Omental fat pad (tissue), 4 donors: ENCODE results near the gene ANKRD65. TPM values are rescaled to one million over a fixed set of nuclear protein-coding genes. Genes with fewer than 3 reads are reported as not detected.
"Not testable (repeated sequence)": the region's sequence is repeated elsewhere in the genome, so short reads cannot be mapped to it uniquely, and the experiment has no call there.

Experiments
- ATAC-seq: fragments of 150-250 bp; one replicate; pipeline ENCODE4 v1.9.1; 2016; ENCODE audit warnings: mild to moderate bottlenecking, moderate library complexity; ENCODE audit not compliant: low FRiP score
- DNase-seq: peaks from one replicate; pipeline ENCODE4 v3.0.0-alpha.2; 2019; ENCODE audit warnings: low spot score
- total RNA-seq, 4 donors: library from RNA; depleted of rRNA; stranded (reverse); fragments of >200 nt; gene quantifications; one replicate each; pipeline ENCODE4 v1.1.0, GENCODE V29; 2016
- TF ChIP-seq, protein P1 (sequence below), 3 donors: fragments of 450-650 bp; IDR thresholded peaks; one replicate each; pipeline ENCODE4 v1.5.1; 2016 to 2017; ENCODE audit warnings: antibody characterized with exemption in 3 of 3, mild to moderate bottlenecking in 3 of 3, moderate library complexity in 2 of 3

ANKRD65 gene
- total RNA-seq, 4 donors from 2014 or later = 2.6 to 7.3 (median 3.8) TPM

DNA sequence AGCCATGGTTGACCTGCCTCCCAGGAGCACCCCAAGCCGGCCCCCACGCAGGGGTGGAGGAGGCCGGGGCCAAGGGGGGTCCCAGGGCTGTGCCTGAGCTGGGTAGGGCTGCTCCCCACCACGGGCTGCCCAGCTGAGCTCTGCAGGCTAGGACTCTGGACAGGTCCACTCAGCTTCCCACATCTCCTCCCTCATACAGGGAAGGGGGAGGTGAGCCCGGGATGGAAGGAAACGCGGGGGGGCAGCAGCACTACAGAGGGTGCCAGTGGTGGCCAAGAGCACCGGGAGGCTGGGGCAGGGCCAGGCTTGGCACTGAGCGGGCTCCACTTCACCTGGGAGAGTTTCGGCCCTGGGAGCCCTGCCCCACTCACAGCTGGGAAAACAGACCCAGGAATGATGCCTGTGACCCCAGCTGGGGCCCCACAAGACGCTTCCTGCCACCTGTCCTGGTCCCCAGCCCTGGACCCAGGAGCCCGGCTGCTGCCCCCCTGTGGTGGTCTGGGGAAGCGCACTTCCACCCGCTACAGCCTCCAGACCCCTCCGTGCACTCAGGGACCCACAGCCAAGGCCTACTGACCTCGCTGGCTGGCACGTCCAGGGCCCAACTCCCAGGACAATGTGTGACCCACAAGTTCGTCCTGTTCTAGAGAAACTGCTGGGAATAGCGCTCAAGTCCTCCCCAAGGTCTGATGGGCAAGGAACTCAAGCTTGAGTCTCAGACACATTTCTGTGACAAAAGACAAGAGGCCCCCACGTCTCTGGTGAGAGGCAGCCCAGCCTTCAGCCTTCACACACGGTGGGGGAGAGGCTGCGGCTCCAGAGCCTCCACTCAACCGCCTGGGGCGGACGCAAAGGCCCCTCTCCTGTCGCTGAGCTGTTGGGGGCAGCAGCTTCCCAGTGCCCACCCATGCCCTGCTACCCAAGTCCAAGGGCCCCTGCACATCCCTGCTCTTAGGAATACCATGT, 49.0 kb downstream of the ANKRD65 start:
- TF ChIP-seq, protein P1, sequence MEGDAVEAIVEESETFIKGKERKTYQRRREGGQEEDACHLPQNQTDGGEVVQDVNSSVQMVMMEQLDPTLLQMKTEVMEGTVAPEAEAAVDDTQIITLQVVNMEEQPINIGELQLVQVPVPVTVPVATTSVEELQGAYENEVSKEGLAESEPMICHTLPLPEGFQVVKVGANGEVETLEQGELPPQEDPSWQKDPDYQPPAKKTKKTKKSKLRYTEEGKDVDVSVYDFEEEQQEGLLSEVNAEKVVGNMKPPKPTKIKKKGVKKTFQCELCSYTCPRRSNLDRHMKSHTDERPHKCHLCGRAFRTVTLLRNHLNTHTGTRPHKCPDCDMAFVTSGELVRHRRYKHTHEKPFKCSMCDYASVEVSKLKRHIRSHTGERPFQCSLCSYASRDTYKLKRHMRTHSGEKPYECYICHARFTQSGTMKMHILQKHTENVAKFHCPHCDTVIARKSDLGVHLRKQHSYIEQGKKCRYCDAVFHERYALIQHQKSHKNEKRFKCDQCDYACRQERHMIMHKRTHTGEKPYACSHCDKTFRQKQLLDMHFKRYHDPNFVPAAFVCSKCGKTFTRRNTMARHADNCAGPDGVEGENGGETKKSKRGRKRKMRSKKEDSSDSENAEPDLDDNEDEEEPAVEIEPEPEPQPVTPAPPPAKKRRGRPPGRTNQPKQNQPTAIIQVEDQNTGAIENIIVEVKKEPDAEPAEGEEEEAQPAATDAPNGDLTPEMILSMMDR (IDR thresholded peaks at IDR 0.05) = peak in 2 of 3 donors; percentile 11 to 64
- no peak for ATAC-seq
- peak; percentile 74 for DNase-seq

DNA sequence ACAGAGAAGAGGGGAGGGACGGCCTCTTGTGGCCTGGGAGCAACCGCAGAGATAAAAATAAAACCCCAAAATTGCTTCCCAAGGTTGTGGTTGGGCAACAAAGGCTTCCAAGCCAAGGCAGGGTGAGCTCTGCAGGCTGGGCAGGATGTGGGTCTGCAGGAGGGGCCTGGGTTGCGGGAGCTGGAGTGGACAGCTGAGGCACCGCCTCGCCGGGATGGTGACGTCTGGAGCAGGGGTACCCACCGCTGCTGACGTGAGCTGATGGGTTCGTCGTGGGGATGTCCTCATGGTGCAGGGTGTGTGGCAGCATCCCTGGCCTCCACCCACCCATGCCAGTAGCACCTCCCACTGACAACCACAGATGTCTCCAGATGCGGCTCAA, 49.7 kb downstream of the ANKRD65 start:
- no peak for ATAC-seq

DNA sequence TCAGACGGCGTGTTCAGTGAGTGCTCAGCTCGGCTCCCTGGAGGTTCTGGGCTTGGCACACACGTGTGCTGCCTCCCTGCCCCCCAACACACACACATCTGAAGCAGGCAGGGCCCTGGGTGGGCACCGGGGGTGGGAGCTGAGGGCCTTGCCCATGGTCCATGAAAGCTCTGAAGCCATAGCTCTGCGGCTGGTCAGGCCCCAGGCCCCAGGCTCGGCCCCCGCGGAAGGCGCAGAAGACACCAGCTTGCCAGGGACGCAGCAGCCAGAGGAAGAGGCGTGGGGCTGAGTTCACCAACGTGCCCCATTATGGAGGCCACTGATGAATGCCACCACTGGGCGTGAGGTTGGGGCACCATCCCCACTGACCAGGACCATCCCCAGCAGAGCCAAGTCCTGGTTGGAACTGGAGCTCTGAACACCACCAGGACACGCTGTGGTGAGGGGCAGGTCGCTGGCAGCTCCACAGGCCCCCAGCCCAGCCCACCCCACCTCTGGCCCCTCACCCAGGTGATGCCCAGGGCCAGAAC, 50.2 kb downstream of the ANKRD65 start:
- DNase-seq (no peak), ATAC-seq (no peak)
- TF ChIP-seq, protein P1 (IDR thresholded peaks at IDR 0.05) = no peak

More for the DNA sequence above, 49.7 kb downstream of the ANKRD65 start:
- no peak for DNase-seq
- TF ChIP-seq, protein P1 (IDR thresholded peaks at IDR 0.05) = no peak

DNA sequence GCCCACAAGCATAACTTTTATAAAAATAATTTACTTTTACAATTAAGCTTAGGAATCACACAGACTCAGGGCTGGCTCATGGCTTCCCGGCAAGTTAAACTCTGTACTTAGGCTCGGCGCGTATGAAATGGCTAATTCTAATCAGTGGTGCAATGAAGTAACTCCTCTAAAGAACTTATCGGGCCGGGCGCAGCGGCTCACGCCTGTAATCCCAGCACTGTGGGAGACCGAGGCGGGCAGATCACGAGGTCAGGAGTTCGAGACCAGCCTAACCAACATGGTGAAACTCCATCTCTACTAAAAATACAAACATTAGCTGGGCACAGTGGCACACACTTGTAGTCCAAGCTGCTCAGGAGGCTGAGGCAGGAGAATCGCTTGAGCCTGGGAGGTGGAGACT, 51.0 kb downstream of the ANKRD65 start:
- ATAC-seq, DNase-seq: not testable (repeated sequence)

Other genes starting within 250 kb of the ANKRD65 start
- 1 to 10 TPM in 1 of 4 donors, under 1 TPM in 2, not detected in 1; 0.48 to 1.0 (median 0.95) TPM for gene TTLL10, start 247.4 kb downstream of the ANKRD65 start, total RNA-seq
- 1 to 10 TPM in 2 of 4 donors, under 1 TPM in 1, not detected in 1; 0.44 to 2.8 (median 1.7) TPM for gene TNFRSF18, start 214.7 kb downstream of the ANKRD65 start, total RNA-seq
- gene TNFRSF4, start 207.1 kb downstream of the ANKRD65 start, total RNA-seq = 10 to 100 TPM in 1 of 4 donors, 1 to 10 TPM in 3; 2.4 to 10.7 (median 5.9) TPM
- gene SDF4, start 189.3 kb downstream of the ANKRD65 start, total RNA-seq = 100 to 1,000 TPM in 2 of 4 donors, 10 to 100 TPM in 2; 78.3 to 122 (median 98.8) TPM
- 10 to 100 TPM; 14.6 to 27.1 (median 22.1) TPM for gene B3GALT6, start 189.0 kb downstream of the ANKRD65 start, total RNA-seq
- 1 to 10 TPM in 3 of 4 donors, not detected in 1; 1.0 to 5.2 (median 1.8) TPM for gene C1QTNF12, start 174.6 kb downstream of the ANKRD65 start, total RNA-seq
- 10 to 100 TPM; 30.4 to 50.3 (median 42.9) TPM for gene UBE2J2, start 147.4 kb downstream of the ANKRD65 start, total RNA-seq
- 1 to 10 TPM in 3 of 4 donors, under 1 TPM in 1; 0.96 to 4.9 (median 2.7) TPM for gene SCNN1D, start 140.8 kb downstream of the ANKRD65 start, total RNA-seq
- gene ACAP3, start 113.3 kb downstream of the ANKRD65 start, total RNA-seq = 10 to 100 TPM; 19.2 to 41.8 (median 38.1) TPM
- gene PUSL1, start 112.7 kb downstream of the ANKRD65 start, total RNA-seq = 10 to 100 TPM; 15.7 to 26.0 (median 17.5) TPM
- gene INTS11, start 96.6 kb downstream of the ANKRD65 start, total RNA-seq = 100 to 1,000 TPM in 1 of 4 donors, 10 to 100 TPM in 3; 71.9 to 103 (median 86.2) TPM
- 10 to 100 TPM in 2 of 4 donors, 1 to 10 TPM in 2; 8.5 to 18.6 (median 11.5) TPM for gene CPTP, start 96.5 kb downstream of the ANKRD65 start, total RNA-seq
- under 1 TPM; 0.12 to 0.32 (median 0.16) TPM for gene TAS1R3, start 90.0 kb downstream of the ANKRD65 start, total RNA-seq
- gene DVL1, start 71.9 kb downstream of the ANKRD65 start, total RNA-seq = 10 to 100 TPM; 56.6 to 65.0 (median 61.8) TPM
- 100 to 1,000 TPM in 1 of 4 donors, 10 to 100 TPM in 3; 78.2 to 147 (median 83.3) TPM for gene MXRA8, start 62.7 kb downstream of the ANKRD65 start, total RNA-seq
- 100 to 1,000 TPM in 3 of 4 donors, 10 to 100 TPM in 1; 96.3 to 115 (median 105) TPM for gene AURKAIP1, start 46.1 kb downstream of the ANKRD65 start, total RNA-seq
- 100 to 1,000 TPM; 142 to 273 (median 204) TPM for gene CCNL2, start 21.9 kb downstream of the ANKRD65 start, total RNA-seq
- gene MRPL20, start 14.0 kb downstream of the ANKRD65 start, total RNA-seq = 100 to 1,000 TPM; 106 to 170 (median 136) TPM
- 10 to 100 TPM in 3 of 4 donors, 1 to 10 TPM in 1; 6.8 to 21.1 (median 13.8) TPM for gene VWA1, start 14.4 kb upstream of the ANKRD65 start, total RNA-seq
- 1 to 10 TPM in 2 of 4 donors, under 1 TPM in 1, not detected in 1; 0.69 to 3.5 (median 2.4) TPM for gene ATAD3C, start 28.4 kb upstream of the ANKRD65 start, total RNA-seq
- 10 to 100 TPM; 11.0 to 91.6 (median 16.5) TPM for gene ATAD3B, start 50.5 kb upstream of the ANKRD65 start, total RNA-seq
- gene ATAD3A, start 90.9 kb upstream of the ANKRD65 start, total RNA-seq = 10 to 100 TPM; 17.3 to 38.5 (median 20.7) TPM
- gene TMEM240, start 119.3 kb upstream of the ANKRD65 start, total RNA-seq = 1 to 10 TPM; 2.6 to 3.5 (median 3.1) TPM
- gene SSU72, start 153.6 kb upstream of the ANKRD65 start, total RNA-seq = 100 to 1,000 TPM in 3 of 4 donors, 10 to 100 TPM in 1; 95.7 to 130 (median 107) TPM
- gene FNDC10, start 178.9 kb upstream of the ANKRD65 start, total RNA-seq = 1 to 10 TPM in 3 of 4 donors, not detected in 1; 1.9 to 2.6 (median 2.2) TPM
- gene MIB2, start 194.2 kb upstream of the ANKRD65 start, total RNA-seq = 10 to 100 TPM; 33.7 to 52.2 (median 40.2) TPM
- 10 to 100 TPM in 3 of 4 donors, 1 to 10 TPM in 1; 9.8 to 61.7 (median 18.5) TPM for gene MMP23B, start 210.9 kb upstream of the ANKRD65 start, total RNA-seq
- 10 to 100 TPM; 16.3 to 25.3 (median 19.2) TPM for gene CDK11B, start 237.7 kb upstream of the ANKRD65 start, total RNA-seq